Measurements from ENCODE around the gene ONECUT1.
"Not testable (repeated sequence)": the region's sequence is repeated elsewhere in the genome, so short reads cannot be mapped to it uniquely, and the experiment has no call there.

The ONECUT1 gene

DNA sequence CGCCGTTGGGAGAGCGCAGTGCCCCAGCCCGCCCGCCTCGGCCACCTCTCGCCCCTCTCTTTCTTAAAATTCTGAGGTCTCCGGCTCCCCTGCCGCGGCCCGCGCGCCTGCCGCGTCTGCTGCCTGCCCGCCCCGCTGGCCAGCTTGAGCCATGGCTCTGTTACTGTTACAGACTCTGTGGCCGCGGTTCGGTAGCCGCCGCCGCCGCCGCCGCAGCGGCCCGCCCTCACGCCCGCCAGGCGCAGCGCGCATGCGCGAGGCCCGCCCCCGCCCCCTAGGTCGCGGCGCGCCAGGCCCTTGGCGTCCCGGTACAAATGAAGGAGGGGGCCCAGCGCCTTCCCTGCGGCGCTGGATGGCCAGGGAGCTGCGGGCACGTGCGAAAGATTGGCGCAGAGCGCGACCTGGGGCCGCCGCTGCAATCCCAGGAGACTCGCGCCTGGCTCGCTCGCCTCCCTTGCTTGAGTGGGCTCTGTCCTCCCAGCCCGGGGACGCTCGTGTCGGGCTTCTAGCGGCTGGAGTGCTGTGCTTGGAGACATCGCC lies at the start of gene ONECUT1:
Gene ONECUT1, minus strand, starts transcription at position 168 of the 540 bp plus-strand sequence. CDS start 452 bp downstream, outside the sequence.
- H3K9ac ChIP-seq (ENCODE audit: low read depth, low read length) = no peak within 1 kb of the TSS
- peaks cover 96% of the 10 kb centered on the region for H3K27me3 ChIP-seq (ENCODE audit: control insufficient read depth, insufficient read depth, low read length)
- H3K4me1 ChIP-seq (ENCODE audit: control insufficient read depth, insufficient read depth, low read length) = peaks cover 25% of the 10 kb centered on the region
- no peaks in the 10 kb centered on the region for H3K36me3 ChIP-seq (ENCODE audit: control insufficient read depth, insufficient read depth, low read length)
- peak within 1 kb of the TSS; percentile 53 for H3K4me3 ChIP-seq (ENCODE audit: low read depth, low read length)
- no peaks in the 10 kb centered on the region for H3K9me3 ChIP-seq (ENCODE audit: control insufficient read depth, insufficient read depth, low read length)

- Histone ChIP-seq H3K36me3 (ENCODE audit: control insufficient read depth, insufficient read depth, low read length) (no peaks in the 10 kb centered on the region), H3K4me1 (ENCODE audit: control insufficient read depth, insufficient read depth, low read length) (no peaks in the 10 kb centered on the region), H3K27me3 (ENCODE audit: control insufficient read depth, insufficient read depth, low read length) (no peaks in the 10 kb centered on the region), H3K9me3 (ENCODE audit: control insufficient read depth, insufficient read depth, low read length) (no peaks in the 10 kb centered on the region), H3K4me3 (ENCODE audit: low read depth, low read length) (no peak overlapping the region), H3K9ac (ENCODE audit: low read depth, low read length) (no peak overlapping the region)
Measured at GRCh38 chr15:52834379-52834778, 44.2 kb upstream of the ONECUT1 start.

DNA sequence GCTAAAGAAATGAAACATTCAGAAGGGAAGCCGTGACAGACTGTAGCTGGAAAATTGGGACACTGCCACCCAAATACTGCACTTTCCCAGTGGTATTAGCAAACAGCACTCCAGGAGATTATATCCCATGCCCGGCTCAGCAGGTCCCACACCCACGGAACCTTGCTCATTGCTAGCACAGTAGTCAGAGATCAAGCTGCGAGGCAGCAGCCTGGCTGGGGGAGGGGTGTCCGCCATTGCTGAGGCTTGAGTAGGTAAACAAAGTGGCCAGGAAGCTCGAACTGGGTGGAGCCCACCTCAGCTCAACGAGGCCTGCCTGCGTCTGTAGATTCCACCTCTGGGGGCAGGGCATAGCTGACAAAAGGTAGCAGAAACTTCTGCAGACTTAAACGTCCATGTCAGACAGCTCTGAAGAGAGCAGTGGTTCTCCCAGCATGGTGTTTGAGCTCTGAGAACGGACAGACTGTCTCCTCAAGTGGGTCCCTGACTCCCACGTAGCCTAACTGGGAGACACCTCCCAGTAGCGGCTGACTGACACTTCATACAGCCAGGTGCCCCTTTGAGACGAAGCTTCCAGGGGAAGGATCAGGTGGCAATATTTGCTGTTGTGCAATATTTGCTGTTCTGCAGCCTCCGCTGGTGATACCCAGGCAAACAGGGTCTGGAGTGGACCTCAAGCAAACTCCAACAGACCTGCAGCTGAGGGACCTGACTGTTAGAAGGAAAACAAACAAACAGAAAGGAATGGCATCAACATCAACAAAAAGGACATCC lies 34.2 kb upstream of the ONECUT1 start:
- H3K36me3 ChIP-seq (ENCODE audit: control insufficient read depth, insufficient read depth, low read length); H3K4me1 ChIP-seq (ENCODE audit: control insufficient read depth, insufficient read depth, low read length); H3K9ac ChIP-seq (ENCODE audit: low read depth, low read length); H3K27me3 ChIP-seq (ENCODE audit: control insufficient read depth, insufficient read depth, low read length); H3K4me3 ChIP-seq (ENCODE audit: low read depth, low read length); H3K9me3 ChIP-seq (ENCODE audit: control insufficient read depth, insufficient read depth, low read length): not testable (repeated sequence)

GRCh38 chr15:52822475-52822874 lies 32.3 kb upstream of the ONECUT1 start:
- Histone ChIP-seq H3K9ac (ENCODE audit: low read depth, low read length) (no peak overlapping the region), H3K4me1 (ENCODE audit: control insufficient read depth, insufficient read depth, low read length) (no peaks in the 10 kb centered on the region), H3K9me3 (ENCODE audit: control insufficient read depth, insufficient read depth, low read length) (peaks cover 5% of the 10 kb centered on the region), H3K27me3 (ENCODE audit: control insufficient read depth, insufficient read depth, low read length) (no peaks in the 10 kb centered on the region), H3K4me3 (ENCODE audit: low read depth, low read length) (no peak overlapping the region), H3K36me3 (ENCODE audit: control insufficient read depth, insufficient read depth, low read length) (no peaks in the 10 kb centered on the region)

- H3K9me3 ChIP-seq (ENCODE audit: control insufficient read depth, insufficient read depth, low read length) = peaks cover 5% of the 10 kb centered on the region
- no peak overlapping the region for H3K9ac ChIP-seq (ENCODE audit: low read depth, low read length)
- no peak overlapping the region for H3K4me3 ChIP-seq (ENCODE audit: low read depth, low read length)
- H3K27me3 ChIP-seq (ENCODE audit: control insufficient read depth, insufficient read depth, low read length) = no peaks in the 10 kb centered on the region
- no peaks in the 10 kb centered on the region for H3K36me3 ChIP-seq (ENCODE audit: control insufficient read depth, insufficient read depth, low read length)
- H3K4me1 ChIP-seq (ENCODE audit: control insufficient read depth, insufficient read depth, low read length) = no peaks in the 10 kb centered on the region
Measured at GRCh38 chr15:52819253-52819652, 29.1 kb upstream of the ONECUT1 start.

- not testable (repeated sequence) for H3K9me3 ChIP-seq (ENCODE audit: control insufficient read depth, insufficient read depth, low read length); H3K27me3 ChIP-seq (ENCODE audit: control insufficient read depth, insufficient read depth, low read length); H3K4me3 ChIP-seq (ENCODE audit: low read depth, low read length); H3K4me1 ChIP-seq (ENCODE audit: control insufficient read depth, insufficient read depth, low read length); H3K36me3 ChIP-seq (ENCODE audit: control insufficient read depth, insufficient read depth, low read length); H3K9ac ChIP-seq (ENCODE audit: low read depth, low read length)
Measured at GRCh38 chr15:52815899-52816298, 25.8 kb upstream of the ONECUT1 start.

GRCh38 chr15:52808996-52809395 lies 18.9 kb upstream of the ONECUT1 start:
- Histone ChIP-seq H3K4me3 (ENCODE audit: low read depth, low read length) (no peak overlapping the region), H3K9me3 (ENCODE audit: control insufficient read depth, insufficient read depth, low read length) (no peaks in the 10 kb centered on the region), H3K36me3 (ENCODE audit: control insufficient read depth, insufficient read depth, low read length) (no peaks in the 10 kb centered on the region), H3K27me3 (ENCODE audit: control insufficient read depth, insufficient read depth, low read length) (peaks cover 49% of the 10 kb centered on the region), H3K4me1 (ENCODE audit: control insufficient read depth, insufficient read depth, low read length) (peaks cover 3% of the 10 kb centered on the region), H3K9ac (ENCODE audit: low read depth, low read length) (no peak overlapping the region)

- no peak overlapping the region for H3K9ac ChIP-seq (ENCODE audit: low read depth, low read length)
- peaks cover 3% of the 10 kb centered on the region for H3K4me1 ChIP-seq (ENCODE audit: control insufficient read depth, insufficient read depth, low read length)
- H3K27me3 ChIP-seq (ENCODE audit: control insufficient read depth, insufficient read depth, low read length) = peaks cover 52% of the 10 kb centered on the region
- no peak overlapping the region for H3K4me3 ChIP-seq (ENCODE audit: low read depth, low read length)
- no peaks in the 10 kb centered on the region for H3K9me3 ChIP-seq (ENCODE audit: control insufficient read depth, insufficient read depth, low read length)
- no peaks in the 10 kb centered on the region for H3K36me3 ChIP-seq (ENCODE audit: control insufficient read depth, insufficient read depth, low read length)
Measured at GRCh38 chr15:52808441-52808840, 18.3 kb upstream of the ONECUT1 start.

DNA sequence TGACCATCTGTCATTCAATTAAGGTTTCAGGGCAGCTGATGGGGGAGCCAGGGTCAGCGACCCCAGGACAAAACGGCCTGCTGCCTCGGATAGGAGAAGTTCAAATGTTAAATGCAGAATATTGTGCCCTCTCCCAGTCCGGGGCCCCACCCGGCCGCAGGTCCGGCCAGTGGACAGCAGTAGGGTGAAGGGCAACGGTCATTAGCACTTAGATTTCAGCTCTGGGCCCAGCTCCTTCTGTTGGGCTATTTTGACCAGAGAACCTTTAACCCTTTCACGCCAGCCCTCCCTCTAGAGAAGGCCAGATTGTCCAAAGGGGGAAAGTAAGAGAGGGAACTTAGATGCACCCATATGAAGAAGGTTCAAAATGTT lies 16.1 kb upstream of the ONECUT1 start:
- Histone ChIP-seq H3K4me1 (ENCODE audit: control insufficient read depth, insufficient read depth, low read length) (peaks cover 7% of the 10 kb centered on the region), H3K4me3 (ENCODE audit: low read depth, low read length) (peak overlapping the region; percentile 55), H3K36me3 (ENCODE audit: control insufficient read depth, insufficient read depth, low read length) (no peaks in the 10 kb centered on the region), H3K27me3 (ENCODE audit: control insufficient read depth, insufficient read depth, low read length) (peaks cover 70% of the 10 kb centered on the region), H3K9ac (ENCODE audit: low read depth, low read length) (peak overlapping the region; percentile 12), H3K9me3 (ENCODE audit: control insufficient read depth, insufficient read depth, low read length) (no peaks in the 10 kb centered on the region)

GRCh38 chr15:52805351-52806283 lies 15.5 kb upstream of the ONECUT1 start:
- Histone ChIP-seq H3K4me1 (ENCODE audit: control insufficient read depth, insufficient read depth, low read length) (peaks cover 7% of the 10 kb centered on the region), H3K27me3 (ENCODE audit: control insufficient read depth, insufficient read depth, low read length) (peaks cover 70% of the 10 kb centered on the region), H3K4me3 (ENCODE audit: low read depth, low read length) (peak overlapping the region; percentile 55), H3K9me3 (ENCODE audit: control insufficient read depth, insufficient read depth, low read length) (no peaks in the 10 kb centered on the region), H3K36me3 (ENCODE audit: control insufficient read depth, insufficient read depth, low read length) (no peaks in the 10 kb centered on the region), H3K9ac (ENCODE audit: low read depth, low read length) (peak overlapping the region; percentile 60)

DNA sequence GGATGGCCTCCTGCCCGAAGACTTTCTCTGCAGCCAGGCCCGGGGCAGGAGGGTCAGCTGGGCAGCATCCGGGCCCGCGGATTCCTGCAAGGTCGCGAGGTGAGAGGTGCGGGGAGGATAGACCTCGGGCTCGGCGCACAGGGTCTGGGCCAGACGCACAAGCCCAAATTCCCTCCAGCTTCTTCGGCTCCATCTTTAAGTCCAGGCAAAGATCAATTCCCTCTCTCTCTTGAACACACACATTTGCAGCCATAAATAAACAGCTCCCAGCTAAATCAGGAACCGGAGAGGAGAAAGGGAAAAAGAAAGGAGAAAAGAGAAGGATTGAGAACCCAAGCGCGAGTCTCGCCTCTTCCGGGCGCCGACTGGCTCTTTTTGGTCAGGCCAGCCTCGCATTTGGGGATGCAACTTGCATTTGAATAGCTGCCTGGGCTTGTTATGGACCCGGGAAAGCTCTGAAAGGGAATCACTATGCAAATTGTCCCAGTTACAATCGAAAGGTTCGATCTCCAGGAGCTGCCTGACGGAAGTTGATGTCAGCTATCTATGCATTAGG lies 14.5 kb upstream of the ONECUT1 start:
- H3K9ac ChIP-seq (ENCODE audit: low read depth, low read length) = no peak overlapping the region
- no peaks in the 10 kb centered on the region for H3K9me3 ChIP-seq (ENCODE audit: control insufficient read depth, insufficient read depth, low read length)
- peak overlapping the region; percentile 55 for H3K4me3 ChIP-seq (ENCODE audit: low read depth, low read length)
- H3K36me3 ChIP-seq (ENCODE audit: control insufficient read depth, insufficient read depth, low read length) = no peaks in the 10 kb centered on the region
- peaks cover 7% of the 10 kb centered on the region for H3K4me1 ChIP-seq (ENCODE audit: control insufficient read depth, insufficient read depth, low read length)
- H3K27me3 ChIP-seq (ENCODE audit: control insufficient read depth, insufficient read depth, low read length) = peaks cover 78% of the 10 kb centered on the region
